GM23248 (cell line): ENCODE measurements around the gene ADNP. TPM values are rescaled to one million over a fixed set of nuclear protein-coding genes. Genes with fewer than 3 reads are reported as not detected.

ENCODE experiments used
- DNase-seq: peaks from one replicate; pipeline ENCODE4 v3.0.0-alpha.2; 2015
- H2AFZ ChIP-seq: fragments of 200-600 bp; sonication (generic); 2 replicates; pipeline ENCODE4 v1.6.1; 2016; ENCODE audit warnings: antibody characterized with exemption
- H3F3A ChIP-seq: fragments of 200-600 bp; sonication (generic); 2 replicates; pipeline ENCODE4 v1.6.1; 2016; ENCODE audit warnings: mild to moderate bottlenecking, antibody characterized with exemption, mixed run types; ENCODE audit not compliant: insufficient read depth
- H3K27ac ChIP-seq: fragments of 200-600 bp; sonication (generic); 2 replicates; pipeline ENCODE4 v1.5.1; 2016; ENCODE audit warnings: mild to moderate bottlenecking
- H3K27me3 ChIP-seq: fragments of 200-600 bp; sonication (generic); replicated peaks from 2 replicates; pipeline ENCODE4 v1.6.1; 2016; ENCODE audit warnings: mild to moderate bottlenecking; ENCODE audit not compliant: insufficient read depth
- H3K36me3 ChIP-seq: fragments of 200-600 bp; sonication (generic); 2 replicates; pipeline ENCODE4 v1.6.1; 2016; ENCODE audit warnings: low read depth, mild to moderate bottlenecking
- H3K4me1 ChIP-seq: fragments of 200-600 bp; sonication (generic); 2 replicates; pipeline ENCODE4 v1.6.1; 2016; ENCODE audit warnings: mild to moderate bottlenecking; ENCODE audit not compliant: insufficient read depth
- H3K4me2 ChIP-seq: fragments of 200-600 bp; sonication (generic); one replicate; pipeline ENCODE4 v1.6.1; 2016; ENCODE audit warnings: mild to moderate bottlenecking; ENCODE audit not compliant: unreplicated experiment
- H3K4me3 ChIP-seq: fragments of 200-600 bp; sonication (generic); 2 replicates; pipeline ENCODE4 v1.5.1; 2016; ENCODE audit warnings: mild to moderate bottlenecking
- H3K79me2 ChIP-seq: fragments of 200-600 bp; sonication (generic); 2 replicates; pipeline ENCODE4 v1.6.1; 2016; ENCODE audit warnings: mild to moderate bottlenecking; ENCODE audit not compliant: insufficient read depth
- H3K9ac ChIP-seq: fragments of 200-600 bp; sonication (generic); 2 replicates; pipeline ENCODE4 v1.6.1; 2016; ENCODE audit warnings: mild to moderate bottlenecking
- H3K9me2 ChIP-seq: fragments of 200-600 bp; sonication (generic); 2 replicates; pipeline ENCODE4 v1.6.1; 2016; ENCODE audit warnings: mixed run types, mild to moderate bottlenecking, moderate library complexity; ENCODE audit not compliant: insufficient read depth
- H3K9me3 ChIP-seq: fragments of 200-600 bp; sonication (generic); one replicate; pipeline ENCODE4 v1.6.1; 2017; ENCODE audit warnings: low read depth
- H4K20me1 ChIP-seq: fragments of 200-600 bp; sonication (generic); 2 replicates; pipeline ENCODE4 v1.6.0; 2016; ENCODE audit not compliant: insufficient read depth
- EZH2 ChIP-seq: fragments of 200-600 bp; sonication (generic); IDR thresholded peaks from 2 replicates; pipeline ENCODE4 v1.6.1; 2018; ENCODE audit warnings: antibody characterized with exemption, mild to moderate bottlenecking; ENCODE audit not compliant: insufficient read depth, poor library complexity, severe bottlenecking
- EZH2phosphoT487 ChIP-seq: fragments of 200-600 bp; sonication (generic); IDR thresholded peaks from 2 replicates; pipeline ENCODE4 v1.6.1; 2018; ENCODE audit warnings: antibody characterized with exemption, moderate library complexity, mild to moderate bottlenecking, low read depth; ENCODE audit not compliant: insufficient read depth
- WGBS, 2 experiments: methylation state at CpG; one replicate each; pipeline ENCODE4 v1.1.6; 2015 to 2017; ENCODE audit warnings: low lambda C conversion rate in 2 of 2, low coverage in 1 of 2; ENCODE audit errors: missing lambda C conversion rate in 2 of 2; 5-methylcytosine and 5-hydroxymethylcytosine counted together
- in situ Hi-C: fragments of 300-500 bp; cut with MboI; formaldehyde crosslinking; loops from 2 replicates; pipeline ENCODE4 v1.15.0; 2020
- polyA plus RNA-seq: library from polyadenylated mRNA; unstranded; fragments of >200 nt; fragmentation: Nextera tagmentation; extraction: Ambion mirVana; gene quantifications from 2 replicates; pipeline ENCODE4 v1.2.1, GENCODE V29; 2016
- total RNA-seq: library from RNA; depleted of rRNA; stranded (reverse); fragments of >200 nt; shearing (Covaris generic); gene quantifications from 2 replicates; pipeline ENCODE4 v1.2.3, GENCODE V29; 2014

ADNP gene
- total and polyA plus RNA-seq, 2 experiments from 2014 or later: 14.9 to 34.2 TPM

DNA sequence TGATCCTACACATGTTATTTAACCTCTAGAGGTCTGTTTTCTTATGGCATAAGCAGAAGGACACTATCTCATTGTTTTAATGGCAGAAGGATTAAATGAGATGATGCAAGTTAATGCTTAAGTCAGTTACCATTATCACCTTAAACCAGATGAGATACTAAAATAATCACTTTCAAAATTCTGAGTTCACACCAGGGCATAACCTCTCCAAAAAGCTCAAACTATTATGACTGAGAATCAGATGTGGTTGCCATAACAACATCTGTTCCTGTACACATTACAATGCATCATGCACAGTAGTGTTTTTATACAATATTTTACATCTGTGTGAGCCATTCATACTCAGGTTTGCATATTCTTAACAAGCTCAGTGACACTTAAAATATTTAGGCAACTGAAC is 10.2 kb downstream of the ADNP start:
- Histone ChIP-seq H4K20me1 (peaks cover 21% of the 10 kb centered on the region), H3K9me2 (no peaks in the 10 kb centered on the region), H3K4me1 (peaks cover 51% of the 10 kb centered on the region), H3K79me2 (peaks cover 100% of the 10 kb centered on the region), H3K27me3 (no peaks in the 10 kb centered on the region), H3K9ac (peak overlapping the region; percentile 63; the same call in 1 of the 2 replicates), H3K27ac (peak overlapping the region; percentile 63), H3K4me3 (no peak overlapping the region), H2AFZ (no peak overlapping the region), H3F3A (peaks cover 45% of the 10 kb centered on the region), H3K36me3 (peaks cover 10% of the 10 kb centered on the region; the same call in 1 of the 2 replicates), H3K9me3 (no peaks in the 10 kb centered on the region), H3K4me2 (no peak overlapping the region)
- peak; percentile 76 for DNase-seq
- in situ Hi-C loops: no loop called here
- TF ChIP-seq EZH2phosphoT487 (no peak), EZH2 (no peak)

DNA sequence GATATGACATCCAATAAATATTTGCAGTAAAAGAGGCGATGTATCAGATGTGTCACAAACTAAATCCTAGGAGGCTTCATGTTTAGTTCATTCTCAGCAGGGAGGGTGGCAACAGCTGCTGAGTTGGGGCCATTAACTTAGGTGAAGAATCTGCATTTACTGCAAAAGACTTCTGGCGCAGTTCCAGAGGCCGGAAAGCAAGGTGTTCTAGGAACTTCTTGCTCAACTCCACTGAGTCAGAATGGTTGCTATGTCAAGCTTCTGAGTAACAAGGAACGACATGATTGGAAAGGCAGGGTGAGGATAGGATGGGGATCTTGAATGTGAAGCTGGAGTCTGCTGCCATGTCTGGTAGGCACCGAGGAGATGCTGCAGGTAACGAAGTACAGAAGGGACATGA is 11.7 kb downstream of the ADNP start:
- peaks cover 24% of the 10 kb centered on the region for H4K20me1 ChIP-seq
- H3K36me3 ChIP-seq: peaks cover 6% of the 10 kb centered on the region; the same call in 1 of the 2 replicates
- no peaks in the 10 kb centered on the region for H3K27me3 ChIP-seq
- H2AFZ ChIP-seq: no peak overlapping the region
- peak overlapping the region; percentile 63 for H3K27ac ChIP-seq
- H3K4me2 ChIP-seq: peak overlapping the region; percentile 6
- no peak for TF ChIP-seq EZH2
- no peak for TF ChIP-seq EZH2phosphoT487
- no peak overlapping the region for H3K4me3 ChIP-seq
- 53 to 62% methylated on average over 6 of the region's 6 CpGs for WGBS, 2 experiments
- peak; percentile 89 for DNase-seq
- H3F3A ChIP-seq: peaks cover 56% of the 10 kb centered on the region
- peaks cover 65% of the 10 kb centered on the region for H3K4me1 ChIP-seq
- no peaks in the 10 kb centered on the region for H3K9me3 ChIP-seq
- no peaks in the 10 kb centered on the region for H3K9me2 ChIP-seq
- in situ Hi-C loops: no loop called here
- peaks cover 100% of the 10 kb centered on the region for H3K79me2 ChIP-seq
- H3K9ac ChIP-seq: no peak overlapping the region

DNA sequence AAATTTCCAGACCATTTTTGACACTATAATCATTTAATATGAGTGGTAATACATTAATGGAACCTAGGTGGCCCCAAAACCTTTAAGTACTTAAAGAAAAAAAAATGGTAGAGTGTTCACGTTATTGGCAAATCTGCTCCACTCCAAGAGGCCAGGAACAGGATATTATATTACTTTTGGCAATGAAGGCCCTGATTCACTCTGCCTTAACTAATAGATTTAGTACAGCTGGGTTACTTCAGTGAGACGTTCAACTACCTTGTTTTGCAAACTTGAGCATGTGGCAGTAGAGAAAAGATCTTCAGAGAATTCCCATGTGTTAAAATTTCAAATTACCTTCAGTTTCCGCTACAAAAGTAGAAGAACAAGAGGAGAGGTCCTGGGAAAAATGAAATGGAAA is 12.8 kb downstream of the ADNP start:
- in situ Hi-C loops: no loop called here
- Histone ChIP-seq H3K4me3 (no peak overlapping the region), H3K9me2 (no peaks in the 10 kb centered on the region), H2AFZ (no peak overlapping the region), H4K20me1 (peaks cover 28% of the 10 kb centered on the region), H3K9ac (peak overlapping the region; percentile 36), H3K36me3 (0 out of 2 replicates have a peak, but pooled peaks cover 6% of the 10 kb centered on the region), H3K27me3 (no peaks in the 10 kb centered on the region), H3K9me3 (no peaks in the 10 kb centered on the region), H3K79me2 (peaks cover 100% of the 10 kb centered on the region), H3K27ac (peak overlapping the region; percentile 68), H3K4me2 (no peak overlapping the region), H3K4me1 (peaks cover 77% of the 10 kb centered on the region), H3F3A (peaks cover 65% of the 10 kb centered on the region)
- no peak for TF ChIP-seq EZH2
- no peak for TF ChIP-seq EZH2phosphoT487
- 37% methylated on average over 3 of the region's 3 CpGs for WGBS, 2 experiments
- DNase-seq: peak; percentile 75

DNA sequence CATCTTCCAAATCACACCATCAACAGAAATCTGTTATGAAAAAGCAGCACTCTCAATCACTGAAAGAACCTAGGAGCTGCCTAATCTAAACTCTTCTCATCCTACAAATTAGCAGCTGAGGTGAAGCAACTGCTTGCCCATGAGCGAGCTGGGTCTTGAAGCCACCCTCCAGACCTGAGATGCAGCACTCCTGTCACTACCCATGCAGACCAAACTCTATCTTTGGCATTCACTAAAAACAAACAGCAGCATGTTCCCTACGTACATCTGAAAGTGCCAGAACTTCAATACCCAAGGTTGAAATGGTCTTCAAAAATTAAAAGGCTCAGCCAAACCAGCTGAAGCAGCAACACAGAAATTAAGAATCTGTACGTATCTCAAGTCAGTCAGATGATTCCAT is 14.3 kb downstream of the ADNP start:
- DNase-seq: no peak
- TF ChIP-seq EZH2phosphoT487 (no peak), EZH2 (no peak)
- Histone ChIP-seq H3K9ac (no peak overlapping the region), H3K79me2 (peaks cover 100% of the 10 kb centered on the region), H3K27ac (peak overlapping the region; percentile 58), H3K36me3 (no peaks in the 10 kb centered on the region), H4K20me1 (peaks cover 34% of the 10 kb centered on the region), H3K4me2 (no peak overlapping the region), H3K27me3 (no peaks in the 10 kb centered on the region), H3K4me1 (peaks cover 82% of the 10 kb centered on the region), H3K4me3 (no peak overlapping the region), H3K9me3 (no peaks in the 10 kb centered on the region), H2AFZ (no peak overlapping the region), H3K9me2 (no peaks in the 10 kb centered on the region), H3F3A (peaks cover 78% of the 10 kb centered on the region)
- WGBS, 2 experiments: 59 to 73% methylated on average over 3 of the region's 3 CpGs
- in situ Hi-C loops: no loop called here

DNA sequence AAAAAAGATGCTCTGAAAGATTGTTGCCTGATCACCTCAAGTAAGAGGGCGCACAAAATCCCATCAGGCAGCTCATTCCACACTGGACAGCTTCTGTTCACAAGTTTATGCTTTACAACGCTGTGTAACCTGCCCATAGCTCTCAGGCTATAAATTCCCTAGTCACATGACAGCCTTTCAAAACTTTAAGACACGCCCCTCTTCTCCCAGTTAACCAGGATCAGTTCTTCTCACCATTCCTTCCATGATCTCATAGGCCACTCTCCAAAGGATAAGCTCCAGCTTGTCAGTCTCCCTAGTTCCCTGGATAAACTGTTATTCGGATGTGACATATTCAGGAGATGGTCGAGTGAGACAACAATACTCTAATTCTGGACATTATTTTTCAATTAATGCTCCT is 15.0 kb downstream of the ADNP start:
- H2AFZ ChIP-seq: no peak overlapping the region
- 51 to 55% methylated on average over 5 of the region's 5 CpGs for WGBS, 2 experiments
- in situ Hi-C loops: no loop called here
- no peaks in the 10 kb centered on the region for H3K9me2 ChIP-seq
- peaks cover 85% of the 10 kb centered on the region for H3F3A ChIP-seq
- no peak overlapping the region for H3K4me3 ChIP-seq
- peak overlapping the region; percentile 58 for H3K27ac ChIP-seq
- H4K20me1 ChIP-seq: peaks cover 31% of the 10 kb centered on the region
- H3K4me2 ChIP-seq: peak overlapping the region; percentile 49
- H3K4me1 ChIP-seq: peaks cover 86% of the 10 kb centered on the region
- peak; percentile 59 for DNase-seq
- H3K36me3 ChIP-seq: no peaks in the 10 kb centered on the region
- H3K27me3 ChIP-seq: no peaks in the 10 kb centered on the region
- no peak for TF ChIP-seq EZH2
- TF ChIP-seq EZH2phosphoT487: no peak
- no peaks in the 10 kb centered on the region for H3K9me3 ChIP-seq
- H3K79me2 ChIP-seq: peaks cover 100% of the 10 kb centered on the region
- no peak overlapping the region for H3K9ac ChIP-seq
